NCI-H146 (cell line): ENCODE measurements around the gene NSUN2.

Experiments used
- DNase-seq: peaks from one replicate; lab custom pipeline; 2025; lab: John Stamatoyannopoulos, UW

Gene NSUN2

GRCh38 chr5:6604341-6604740, 28.5 kb downstream of the NSUN2 start:
- DNase-seq = no peak

DNA sequence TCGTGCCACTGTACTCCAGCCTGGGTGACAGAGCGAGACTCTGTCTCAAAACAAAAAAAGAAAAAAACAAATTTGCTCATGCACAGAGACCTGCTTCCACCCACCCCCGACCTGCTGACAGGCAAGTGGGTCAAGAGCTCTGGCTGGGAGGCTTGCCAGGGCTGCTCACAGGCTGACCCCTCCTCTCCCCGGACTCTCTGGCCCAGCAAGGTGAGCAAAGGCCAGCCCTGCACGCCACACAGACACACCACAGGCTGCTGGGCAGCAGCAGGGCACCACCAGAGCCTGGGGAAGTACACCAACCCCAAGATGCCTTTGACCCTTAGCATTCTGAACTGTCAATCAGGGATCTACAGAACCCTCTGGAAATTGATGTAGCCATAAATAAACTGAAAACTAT, 29.2 kb downstream of the NSUN2 start:
- DNase-seq = no peak

DNA sequence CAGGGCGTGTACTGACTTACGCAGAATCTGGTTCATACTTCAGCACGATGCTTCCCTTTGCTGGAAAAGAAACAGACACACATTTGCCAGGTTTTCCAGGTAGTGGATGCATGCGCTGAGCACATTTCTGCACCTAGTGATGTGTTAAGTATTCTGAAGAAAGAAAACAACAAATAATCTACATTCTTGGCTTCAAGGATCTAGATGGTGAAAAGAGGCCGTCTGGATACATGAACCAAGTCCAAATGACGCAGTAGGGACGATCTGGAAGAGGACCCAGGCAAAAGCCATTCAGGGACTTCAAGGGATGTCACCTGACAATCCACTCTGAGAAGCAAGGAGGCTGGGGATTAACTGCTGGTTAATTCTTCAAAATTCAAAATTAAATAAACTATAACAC, 30.4 kb downstream of the NSUN2 start:
- DNase-seq = no peak

DNA sequence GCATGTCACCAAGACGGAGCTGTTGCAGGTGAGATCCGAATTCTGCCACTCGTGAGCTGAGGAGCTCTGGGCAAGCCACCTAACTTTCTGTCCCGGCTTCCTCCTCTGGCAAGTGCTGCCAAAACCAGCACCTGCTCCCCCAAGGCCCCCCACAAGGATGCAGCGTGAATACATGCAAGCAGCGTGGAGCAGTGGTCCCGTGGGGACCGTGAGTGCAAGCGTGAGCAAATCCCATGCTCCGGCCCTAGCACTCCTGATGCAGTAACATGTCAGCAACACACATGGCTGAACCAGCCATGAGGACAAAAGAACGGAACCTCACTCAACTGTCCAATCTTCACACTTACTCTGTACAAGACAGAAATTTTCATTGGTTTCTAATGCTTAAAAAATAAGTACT, 31.0 kb downstream of the NSUN2 start:
- no peak for DNase-seq

- no peak for DNase-seq
Observed at GRCh38 chr5:6601271-6601670, 31.6 kb downstream of the NSUN2 start.

- no peak for DNase-seq
Observed at GRCh38 chr5:6599739-6600138, 33.1 kb downstream of the NSUN2 start.

- DNase-seq = no peak
Observed at GRCh38 chr5:6598351-6598900, 34.4 kb downstream of the NSUN2 start.

GRCh38 chr5:6597557-6597956, 35.3 kb downstream of the NSUN2 start:
- DNase-seq = no peak

DNA sequence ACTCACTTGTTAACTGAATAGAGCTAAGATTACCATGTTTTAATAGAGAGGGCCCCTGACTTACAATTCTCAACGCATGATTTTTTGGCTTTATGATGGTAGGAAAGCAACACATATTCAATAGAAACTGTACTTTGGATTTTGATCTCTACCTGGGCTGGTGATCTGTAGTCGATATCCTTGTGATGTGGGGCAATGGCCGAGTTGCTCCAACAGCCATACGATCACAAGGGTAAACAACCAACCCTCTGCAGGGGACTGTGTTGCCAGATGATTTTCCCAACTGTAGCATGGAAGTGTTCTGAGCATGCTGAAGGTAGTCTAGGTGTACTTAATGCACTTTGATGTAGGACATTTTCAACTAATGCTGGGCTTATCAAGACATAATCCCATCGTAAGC, 36.5 kb downstream of the NSUN2 start:
- DNase-seq = no peak

- DNase-seq = no peak
Observed at GRCh38 chr5:6595405-6595804, 37.4 kb downstream of the NSUN2 start.

DNA sequence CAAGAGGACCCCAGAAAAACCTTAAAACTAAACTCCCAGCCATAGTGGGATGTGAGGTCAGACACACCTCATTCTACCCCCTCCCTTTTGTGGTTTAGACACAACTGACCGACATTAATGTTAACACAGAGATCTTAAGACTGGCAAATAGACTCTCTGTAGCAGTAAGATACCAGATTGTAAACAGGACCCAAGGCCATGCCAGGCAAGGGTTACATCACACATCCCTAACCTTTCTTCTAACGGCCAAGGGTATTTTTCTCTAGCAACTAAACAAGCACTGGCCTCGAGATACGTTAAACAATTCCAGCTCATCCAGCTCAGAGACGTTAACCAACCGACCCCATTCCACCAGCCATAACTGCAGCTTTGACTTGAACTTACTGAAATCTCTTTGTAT, 38.8 kb downstream of the NSUN2 start:
- DNase-seq = no peak

- no peak for DNase-seq
Observed at GRCh38 chr5:6593148-6594016, 39.5 kb downstream of the NSUN2 start.

- no peak for DNase-seq
Observed at GRCh38 chr5:6592601-6593000, 40.2 kb downstream of the NSUN2 start.

- DNase-seq = no peak
Observed at GRCh38 chr5:6591671-6592288, 41.1 kb downstream of the NSUN2 start.

DNA sequence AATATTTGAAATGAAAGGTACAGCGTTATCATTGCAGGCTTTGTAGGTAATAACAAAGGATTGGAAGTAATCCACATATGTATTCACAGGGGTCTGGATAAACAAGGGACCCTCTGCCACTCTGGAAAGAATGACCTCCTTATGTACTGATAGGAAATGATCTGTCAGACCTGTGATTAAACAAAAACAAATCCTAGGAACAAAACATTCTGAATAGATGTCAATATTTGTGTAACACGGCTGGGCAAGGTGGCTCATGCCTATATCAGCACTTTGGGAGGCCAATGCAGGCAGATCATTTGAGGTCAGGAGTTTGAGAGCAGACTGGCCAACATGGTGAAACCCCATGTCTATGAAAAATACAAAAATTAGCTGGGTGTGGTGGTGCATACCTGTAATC, 42.3 kb downstream of the NSUN2 start:
- DNase-seq = peak; percentile 62

DNA sequence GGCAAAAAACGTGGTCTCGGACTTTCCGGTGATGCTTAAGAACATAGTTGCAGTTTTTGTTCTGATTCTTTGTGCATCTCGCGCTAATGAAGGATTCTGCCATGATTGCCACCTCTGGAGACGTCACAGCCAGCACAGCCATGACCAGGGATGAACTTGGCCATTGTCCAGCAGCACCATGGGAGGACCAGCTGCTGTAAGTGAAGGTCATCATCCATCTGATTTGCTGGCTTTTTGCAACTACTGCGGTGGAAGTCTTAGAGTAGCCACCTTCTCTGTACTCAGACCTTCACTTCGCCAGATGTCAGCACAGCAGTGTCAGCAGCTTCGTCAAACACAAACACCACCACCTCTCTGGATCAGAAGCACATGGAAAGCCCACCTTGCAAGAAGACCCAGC, 45.7 kb downstream of the NSUN2 start:
- peak; percentile 7 for DNase-seq

- no peak for DNase-seq
Observed at GRCh38 chr5:6586647-6587042, 46.2 kb downstream of the NSUN2 start.

DNA sequence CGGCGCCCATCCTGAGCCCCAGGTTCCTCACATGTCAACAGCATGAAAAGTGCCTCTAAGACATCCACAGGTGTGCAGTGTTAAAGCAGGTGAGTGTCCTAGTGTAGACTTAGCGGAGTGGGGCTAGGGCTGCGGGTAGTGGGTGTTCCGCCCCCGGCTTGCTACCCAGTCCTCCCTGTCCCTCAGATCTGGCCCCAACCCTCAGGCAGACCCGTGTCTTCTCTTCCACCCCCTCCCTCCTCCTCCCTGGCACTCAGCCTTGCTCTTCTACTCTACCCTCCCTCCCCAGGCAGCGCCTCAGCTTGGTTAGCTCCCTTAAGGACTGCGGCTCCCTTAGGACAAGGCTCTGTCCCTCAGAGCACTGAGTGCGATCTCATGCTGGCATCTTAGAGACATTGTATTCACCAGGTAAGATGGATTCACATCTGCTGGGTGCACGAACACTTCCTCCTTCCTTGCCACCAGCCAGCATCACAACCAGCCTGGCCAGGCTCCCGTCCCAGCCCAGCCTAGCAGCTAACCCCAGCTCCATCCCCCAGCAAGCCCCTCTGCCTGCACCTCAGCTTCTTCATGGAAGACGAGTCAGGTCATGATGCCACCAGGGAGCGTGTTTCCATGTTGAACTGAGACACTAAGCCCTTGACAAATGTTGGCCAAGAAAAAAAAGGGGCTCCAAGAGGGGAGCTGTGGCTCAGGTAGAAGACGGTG, 46.8 kb downstream of the NSUN2 start:
- DNase-seq = no peak

GRCh38 chr5:6585168-6585567, 47.7 kb downstream of the NSUN2 start:
- no peak for DNase-seq

GRCh38 chr5:6584727-6585126, 48.1 kb downstream of the NSUN2 start:
- DNase-seq = no peak

DNA sequence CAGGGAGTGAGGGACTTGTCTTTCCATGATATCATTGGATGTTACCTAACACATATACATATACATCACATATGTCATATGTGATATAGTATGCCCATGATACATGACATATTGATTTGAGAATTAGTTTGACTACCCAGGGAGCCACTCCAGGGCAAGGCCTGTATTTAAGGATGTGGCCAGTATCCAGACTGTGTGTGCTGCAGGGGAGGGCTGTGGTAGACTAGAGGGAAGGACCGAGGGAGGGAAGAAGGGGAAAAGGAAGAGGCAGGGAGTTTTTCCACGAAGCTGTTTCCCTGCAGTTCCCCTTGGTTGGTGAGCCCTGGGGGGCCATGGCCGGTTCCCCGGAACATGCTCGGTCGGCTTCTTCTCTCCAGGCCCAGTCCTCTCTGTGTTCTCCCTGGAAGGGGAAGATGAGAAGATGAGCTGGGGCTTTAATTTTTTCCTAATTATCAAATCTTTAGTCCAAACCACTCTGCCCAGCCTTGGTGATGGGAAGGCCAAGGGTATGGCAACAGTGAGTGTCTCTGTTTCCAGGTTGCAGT, 48.7 kb downstream of the NSUN2 start:
- DNase-seq = no peak

DNA sequence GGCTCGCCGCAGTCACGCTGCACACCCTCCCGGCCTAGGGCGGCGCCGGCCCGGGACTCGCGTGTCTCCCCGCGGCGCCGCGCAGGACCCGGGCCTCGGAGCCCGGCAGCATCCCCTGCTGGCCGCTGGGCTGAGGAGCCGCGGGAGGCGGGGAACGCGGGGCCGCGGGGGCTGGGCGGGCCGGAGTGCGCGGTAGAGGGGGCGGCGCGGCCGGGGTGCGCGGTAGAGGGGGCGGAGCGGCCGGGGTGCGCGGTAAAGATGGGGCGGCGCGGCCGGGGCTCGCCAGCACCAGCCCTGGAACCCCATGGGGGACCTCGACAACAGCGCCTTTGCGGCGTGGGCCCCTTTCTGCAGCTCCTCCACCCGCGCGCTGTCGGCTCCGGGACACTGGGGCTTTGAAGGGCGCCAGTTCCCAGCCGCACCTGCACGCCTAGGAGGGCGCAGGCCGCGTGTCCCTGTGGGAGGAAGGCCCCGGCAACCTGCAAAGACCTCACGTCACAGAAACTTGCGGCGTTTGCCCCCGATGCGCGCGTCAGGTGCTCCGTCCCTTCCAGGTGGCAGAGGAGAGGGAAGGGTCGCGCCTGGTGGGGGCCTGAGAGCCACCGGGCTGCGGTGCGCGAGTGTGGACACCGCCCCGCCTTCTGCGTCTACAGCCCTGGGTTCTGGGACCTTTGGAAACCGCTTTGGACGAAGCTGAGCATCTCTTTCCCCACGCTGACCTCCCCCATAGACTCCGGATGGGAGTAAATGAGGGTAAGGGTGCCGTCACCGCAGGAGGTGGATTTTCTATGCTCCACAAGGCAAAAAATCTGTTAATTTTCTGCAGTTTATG, 49.6 kb downstream of the NSUN2 start:
- peak; percentile 74 for DNase-seq
